HCT116 (cell line): ENCODE results near the gene PDE10A. TPM values are rescaled to one million over a fixed set of nuclear protein-coding genes. Genes with fewer than 3 reads are reported as not detected.

ENCODE experiments used
- ATAC-seq: fragments of 200-7000 bp; cut with Tn5 transposase; 2 replicates; pipeline ENCODE4 v1.9.1; 2020; ENCODE audit warnings: mild to moderate bottlenecking, moderate library complexity
- BruUV-seq: library from RNA; stranded (reverse); fragments of 400-500 nt; replicated peaks from 2 replicates; lab custom pipeline; 2021; lab: Mats Ljungman, UMichigan
- CTCF ChIA-PET: fragments of 300-600 bp; sonication (Branson Sonifier 250); formaldehyde crosslinking; loops from one replicate; lab custom pipeline; 2021; ENCODE audit warnings: antibody characterized with exemption; lab: Charles Lee
- POLR2A ChIA-PET: fragments of 300-600, 350-600 bp; sonication (Branson Sonifier 250); formaldehyde crosslinking; loops from one replicate; lab custom pipeline; 2021; ENCODE audit warnings: antibody characterized with exemption; lab: Charles Lee
- RAD21 ChIA-PET, 2 experiments: fragments of 300-600 bp; sonication (Branson Sonifier 250); formaldehyde crosslinking; loops; one replicate each; lab custom pipeline; 2023; ENCODE audit warnings: low total read pairs in 2 of 2; ENCODE audit not compliant: uncharacterized antibody in 2 of 2, unreplicated experiment in 2 of 2, low non-redundant PET in 1 of 2; lab: Charles Lee
- DNase-seq: peaks from one replicate; pipeline ENCODE4 v3.0.0-alpha.2; 2010; ENCODE audit warnings: low read depth, low spot score
- H2AFZ ChIP-seq: fragments of 200-600 bp; shearing (Covaris generic), sonication (generic); 2 replicates; pipeline ENCODE4 v1.6.1; 2017; ENCODE audit warnings: low read depth, mixed run types, mixed read lengths, antibody characterized with exemption, low read length; ENCODE audit not compliant: poor library complexity, severe bottlenecking
- H3K27ac ChIP-seq: 2 replicates; pipeline ENCODE4 v1.5.1; 2012; ENCODE audit warnings: low read depth, low read length
- H3K27me3 ChIP-seq: fragments of 200-600 bp; sonication (generic); 2 replicates; pipeline ENCODE4 v1.6.1; 2016; ENCODE audit warnings: mixed run types, low read length, mixed read lengths; ENCODE audit not compliant: insufficient read depth
- H3K36me3 ChIP-seq, 2 experiments: fragments of 200-500 bp in 1 of 2; fragments of 200-600 bp in 1 of 2; sonication (Bioruptor generic) in 1 of 2; sonication (generic) in 1 of 2; 2 replicates each; pipeline versions ENCODE4 v1.5.1 to v1.6.1; 2014 to 2016; ENCODE audit warnings: low read length in 2 of 2, inconsistent platforms in 1 of 2, mixed read lengths in 1 of 2, mixed run types in 1 of 2; ENCODE audit not compliant: insufficient read depth in 2 of 2, control insufficient read depth in 1 of 2
- H3K4me1 ChIP-seq, 2 experiments: fragments of 200-600 bp in 1 of 2; sonication (generic) in 1 of 2; 2 replicates each; pipeline versions ENCODE4 v1.5.1 to v1.6.1; 2012 to 2017; ENCODE audit warnings: low read length in 2 of 2, inconsistent platforms in 1 of 2, mild to moderate bottlenecking in 1 of 2, mixed read lengths in 1 of 2, mixed run types in 1 of 2, moderate library complexity in 1 of 2; ENCODE audit not compliant: insufficient read depth in 2 of 2, control insufficient read depth in 1 of 2
- H3K4me2 ChIP-seq: fragments of 200-600 bp; sonication (generic); 2 replicates; pipeline ENCODE4 v1.6.1; 2017; ENCODE audit warnings: mixed run types, low read length, mixed read lengths
- H3K4me3 ChIP-seq, 2 experiments: fragments of 200-600 bp in 1 of 2; sonication (generic) in 1 of 2; replicated peaks in 1 of 2; 2 replicates each; pipeline ENCODE4 v1.5.1; 2011 to 2016; ENCODE audit warnings: low read length in 2 of 2, control low read depth in 1 of 2, low read depth in 1 of 2, mild to moderate bottlenecking in 1 of 2, mixed read lengths in 1 of 2, mixed run types in 1 of 2
- H3K79me2 ChIP-seq: fragments of 200-600 bp; sonication (generic); 2 replicates; pipeline ENCODE4 v1.6.1; 2017; ENCODE audit warnings: mild to moderate bottlenecking, mixed run types, low read length, moderate library complexity, mixed read lengths; ENCODE audit not compliant: insufficient read depth
- H3K9ac ChIP-seq: fragments of 200-600 bp; sonication (generic); 2 replicates; pipeline ENCODE4 v1.6.1; 2016; ENCODE audit warnings: low read length, mixed read lengths
- H3K9me2 ChIP-seq: fragments of 200-600 bp; sonication (generic), shearing (Covaris generic); 2 replicates; pipeline ENCODE4 v1.6.1; 2017; ENCODE audit warnings: mixed run types, mild to moderate bottlenecking, moderate library complexity; ENCODE audit not compliant: insufficient read depth
- H3K9me3 ChIP-seq, 2 experiments: fragments of 200-500 bp in 1 of 2; fragments of 200-600 bp in 1 of 2; sonication (Bioruptor generic) in 1 of 2; sonication (generic) in 1 of 2; 2 replicates each; pipeline ENCODE4 v1.6.1; 2014 to 2017; ENCODE audit warnings: low read length in 2 of 2, mixed read lengths in 2 of 2, inconsistent platforms in 1 of 2, low read depth in 1 of 2, mild to moderate bottlenecking in 1 of 2, mixed run types in 1 of 2, moderate library complexity in 1 of 2; ENCODE audit not compliant: control insufficient read depth in 1 of 2, insufficient read depth in 1 of 2
- H4K20me1 ChIP-seq: fragments of 200-600 bp; sonication (generic), shearing (Covaris generic); 2 replicates; pipeline ENCODE4 v1.6.1; 2017; ENCODE audit warnings: mixed run types, mild to moderate bottlenecking, moderate library complexity; ENCODE audit not compliant: insufficient read depth
- CBX3 ChIP-seq: IDR thresholded peaks from 2 replicates; pipeline ENCODE4 v1.6.1; 2012; ENCODE audit warnings: low read depth
- CEBPB ChIP-seq: IDR thresholded peaks from 2 replicates; pipeline ENCODE4 v1.6.1; 2012; ENCODE audit warnings: low read depth
- CTCF ChIP-seq, 3 experiments: fragments of 200-600 bp in 1 of 3; sonication (generic) in 1 of 3; IDR thresholded peaks in 2 of 3; conservative IDR thresholded peaks in 1 of 3; 2 replicates each; pipeline ENCODE4 v1.5.1; 2012 to 2017; ENCODE audit warnings: low read depth in 2 of 3, low read length in 2 of 3, antibody characterized with exemption in 1 of 3, borderline replicate concordance in 1 of 3, control low read depth in 1 of 3, mild to moderate bottlenecking in 1 of 3, mixed read lengths in 1 of 3, mixed run types in 1 of 3, moderate library complexity in 1 of 3; ENCODE audit not compliant: insufficient read depth in 1 of 3
- EGR1 ChIP-seq: IDR thresholded peaks from 2 replicates; pipeline ENCODE4 v1.6.1; 2012; ENCODE audit warnings: low read depth
- ELF1 ChIP-seq: IDR thresholded peaks from 2 replicates; pipeline ENCODE4 v1.6.1; 2012; ENCODE audit warnings: low read depth, borderline replicate concordance
- EZH2 ChIP-seq: fragments of 200-600 bp; sonication (generic); IDR thresholded peaks from 2 replicates; pipeline ENCODE4 v1.6.1; 2017; ENCODE audit warnings: antibody characterized with exemption, mixed run types
- EZH2phosphoT487 ChIP-seq: fragments of 200-600 bp; IDR thresholded peaks from 2 replicates; pipeline ENCODE4 v1.6.1; 2018; ENCODE audit warnings: antibody characterized with exemption, borderline replicate concordance
- FOSL1 ChIP-seq: IDR thresholded peaks from 2 replicates; pipeline ENCODE4 v1.6.1; 2012; ENCODE audit warnings: low read depth
- JUND ChIP-seq: IDR thresholded peaks from 2 replicates; pipeline ENCODE4 v1.6.1; 2012
- POLR2A ChIP-seq: IDR thresholded peaks from 2 replicates; pipeline ENCODE4 v1.7.0; 2011; ENCODE audit warnings: borderline replicate concordance; ENCODE audit not compliant: insufficient read depth, insufficient read length; ENCODE audit errors: extremely low read depth
- POLR2AphosphoS5 ChIP-seq: IDR thresholded peaks from 2 replicates; pipeline ENCODE4 v1.6.1; 2011; ENCODE audit warnings: mild to moderate bottlenecking, low read depth, low read length, moderate library complexity
- SIN3A ChIP-seq: IDR thresholded peaks from 2 replicates; pipeline ENCODE4 v1.6.1; 2012; ENCODE audit warnings: low read depth
- TCF7L2 ChIP-seq: IDR thresholded peaks from 2 replicates; pipeline ENCODE4 v1.7.0; 2011; ENCODE audit warnings: borderline replicate concordance, inconsistent platforms; ENCODE audit not compliant: insufficient read depth, insufficient read length; ENCODE audit errors: extremely low read depth
- YY1 ChIP-seq: IDR thresholded peaks from 2 replicates; pipeline ENCODE4 v1.6.1; 2011; ENCODE audit warnings: low read length, low read depth, moderate library complexity, mild to moderate bottlenecking; ENCODE audit not compliant: insufficient replicate concordance; ENCODE audit errors: extremely low read depth
- ZFX ChIP-seq: fragments of 450-650 bp; IDR thresholded peaks from 2 replicates; pipeline ENCODE4 v1.6.1; 2017
- ZNF274 ChIP-seq: fragments of 200-500 bp; sonication (Bioruptor generic); IDR thresholded peaks from 2 replicates; pipeline ENCODE4 v1.6.1; 2014; ENCODE audit warnings: mild to moderate bottlenecking, low read depth, low read length, inconsistent platforms
- intact Hi-C: fragments of 100-400 bp; cut with micrococcal nuclease; formaldehyde crosslinking; loops from 2 replicates; pipeline ENCODE4 v1.10.0; 2022
- total RNA-seq: library from RNA; stranded (reverse); gene quantifications from one replicate; pipeline ENCODE4 v1.2.1, GENCODE V29; 2021; ENCODE audit not compliant: unreplicated experiment
- TF ChIP-seq, protein P1 (sequence below): IDR thresholded peaks from 2 replicates; pipeline ENCODE4 v1.6.1; 2012
- TF ChIP-seq, protein P2 (sequence below): IDR thresholded peaks from 2 replicates; pipeline ENCODE4 v1.6.1; 2011; ENCODE audit warnings: mild to moderate bottlenecking, low read length, moderate library complexity; ENCODE audit not compliant: insufficient replicate concordance; ENCODE audit errors: extremely low read depth

Gene PDE10A
- total RNA-seq, 1 experiment from 2014 or later, result 0.37 TPM

DNA sequence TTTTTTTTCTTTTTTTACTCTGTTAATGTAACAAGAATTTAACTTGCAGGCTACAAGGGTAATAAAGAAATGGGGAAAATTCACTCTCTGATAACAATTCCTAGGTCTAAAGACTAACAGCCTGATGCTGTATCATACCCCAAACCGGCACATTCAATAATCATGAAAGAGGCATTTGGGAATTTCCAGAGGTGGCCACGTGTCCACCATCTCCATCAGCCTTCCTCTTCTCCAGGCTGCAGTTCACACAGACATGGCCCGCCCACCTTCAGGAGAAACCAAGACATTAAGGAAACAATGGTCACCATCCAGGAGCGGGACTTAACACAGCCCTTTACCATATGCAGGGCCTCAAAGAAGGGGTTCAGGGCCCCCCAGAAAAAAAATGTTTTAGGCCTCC is 44.8 kb downstream of the PDE10A start:
- POLR2A ChIA-PET, result no interaction called here
- CTCF ChIA-PET, result no interaction called here
- TF ChIP-seq CEBPB (no peak), ZFX (no peak), JUND (no peak), TCF7L2 (no peak), POLR2A (no peak), SIN3A (no peak), EZH2 (no peak), CTCF (IDR thresholded peaks at IDR 0.05 in 2 of 3, conservative IDR thresholded peaks at IDR 0.05 in 1 of 3; ENCODE audit: borderline replicate concordance in 1 of 3, insufficient read depth in 1 of 3, low read depth in 2 of 3, low read length in 2 of 3) (no peak), POLR2AphosphoS5 (no peak), EZH2phosphoT487 (no peak), CBX3 (no peak), ZNF274 (no peak), EGR1 (no peak), ELF1 (no peak), YY1 (no peak), FOSL1 (no peak)
- TF ChIP-seq, protein P1, sequence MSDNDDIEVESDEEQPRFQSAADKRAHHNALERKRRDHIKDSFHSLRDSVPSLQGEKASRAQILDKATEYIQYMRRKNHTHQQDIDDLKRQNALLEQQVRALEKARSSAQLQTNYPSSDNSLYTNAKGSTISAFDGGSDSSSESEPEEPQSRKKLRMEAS, result no peak
- TF ChIP-seq, protein P2, sequence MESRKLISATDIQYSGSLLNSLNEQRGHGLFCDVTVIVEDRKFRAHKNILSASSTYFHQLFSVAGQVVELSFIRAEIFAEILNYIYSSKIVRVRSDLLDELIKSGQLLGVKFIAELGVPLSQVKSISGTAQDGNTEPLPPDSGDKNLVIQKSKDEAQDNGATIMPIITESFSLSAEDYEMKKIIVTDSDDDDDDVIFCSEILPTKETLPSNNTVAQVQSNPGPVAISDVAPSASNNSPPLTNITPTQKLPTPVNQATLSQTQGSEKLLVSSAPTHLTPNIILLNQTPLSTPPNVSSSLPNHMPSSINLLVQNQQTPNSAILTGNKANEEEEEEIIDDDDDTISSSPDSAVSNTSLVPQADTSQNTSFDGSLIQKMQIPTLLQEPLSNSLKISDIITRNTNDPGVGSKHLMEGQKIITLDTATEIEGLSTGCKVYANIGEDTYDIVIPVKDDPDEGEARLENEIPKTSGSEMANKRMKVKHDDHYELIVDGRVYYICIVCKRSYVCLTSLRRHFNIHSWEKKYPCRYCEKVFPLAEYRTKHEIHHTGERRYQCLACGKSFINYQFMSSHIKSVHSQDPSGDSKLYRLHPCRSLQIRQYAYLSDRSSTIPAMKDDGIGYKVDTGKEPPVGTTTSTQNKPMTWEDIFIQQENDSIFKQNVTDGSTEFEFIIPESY, result no peak
- Histone ChIP-seq H3K4me2 (no peak overlapping the region), H3K9ac (no peak overlapping the region), H3K9me3 (peaks cover 0 to 13% of the 10 kb centered on the region in 2 experiments; a peak in 1 of 4 replicates), H3K4me1 (no peaks in the 10 kb centered on the region), H3K36me3 (no peaks in the 10 kb centered on the region), H3K4me3 (no peak overlapping the region), H3K79me2 (no peaks in the 10 kb centered on the region), H3K27ac (no peak overlapping the region), H3K27me3 (no peaks in the 10 kb centered on the region), H4K20me1 (no peaks in the 10 kb centered on the region), H3K9me2 (no peaks in the 10 kb centered on the region), H2AFZ (no peak overlapping the region)
- no peak for ATAC-seq
- DNase-seq, result no peak
- no TSS peak for BruUV-seq
- RAD21 ChIA-PET, result no interaction called here
- intact Hi-C loops, result no loop called here
